Measurements from ENCODE around the gene FAM72A.
"Not testable (repeated sequence)": the region's sequence is repeated elsewhere in the genome, so short reads cannot be mapped to it uniquely, and the experiment has no call there.

Gene FAM72A

GRCh38 chr1:206210802-206211201, 8.2 kb upstream of the FAM72A start:
- H4K91ac ChIP-seq (ENCODE audit: low read depth, low read length, poor library complexity); H2BK5ac ChIP-seq (ENCODE audit: low read length); H2BK15ac ChIP-seq (ENCODE audit: low read length); H3K27ac ChIP-seq (replicated peaks; ENCODE audit: low read length); H3K18ac ChIP-seq (ENCODE audit: low read length); H2BK12ac ChIP-seq (ENCODE audit: low read length); H3K9me3 ChIP-seq (replicated peaks in 1 of 2; ENCODE audit: control insufficient read depth in 2 of 2, insufficient read depth in 1 of 2, low read depth in 1 of 2, low read length in 2 of 2); H3K4me1 ChIP-seq (ENCODE audit: control insufficient read depth in 2 of 2, insufficient read depth in 1 of 2, low read depth in 1 of 2, low read length in 2 of 2); H3K27me3 ChIP-seq (ENCODE audit: control insufficient read depth in 3 of 3, insufficient read depth in 3 of 3, low read depth in 1 of 3, low read length in 3 of 3); H3K79me1 ChIP-seq (ENCODE audit: low read depth, low read length); H2AK5ac ChIP-seq (ENCODE audit: low read depth, low read length); H3K14ac ChIP-seq (ENCODE audit: low read length); H3K4me3 ChIP-seq (ENCODE audit: low read length in 2 of 2); H3K36me3 ChIP-seq (replicated peaks in 1 of 2; ENCODE audit: control insufficient read depth in 2 of 2, insufficient read depth in 2 of 2, low read length in 2 of 2); H3K9ac ChIP-seq (ENCODE audit: low read depth, low read length, poor library complexity); H3K23ac ChIP-seq (ENCODE audit: low read depth, low read length, poor library complexity); H4K8ac ChIP-seq (ENCODE audit: low read depth, low read length); DNase-seq (ENCODE audit: low spot score); H2BK120ac ChIP-seq (ENCODE audit: low read depth, low read length); H3K4me2 ChIP-seq (ENCODE audit: insufficient read depth, low read length, poor library complexity, severe bottlenecking); H3K4ac ChIP-seq (ENCODE audit: low read length); H2AFZ ChIP-seq (ENCODE audit: low read length): not testable (repeated sequence)
- no CpG with 5 or more reads among the region's 1 CpG for WGBS, 2 donors (ENCODE audit: extremely low coverage in 2 of 2, insufficient read length in 2 of 2, insufficient replicate concordance in 1 of 2)

GRCh38 chr1:206205569-206205968, 2.9 kb upstream of the FAM72A start:
- no CpG with 5 or more reads among the region's 31 CpGs for WGBS, 2 donors (ENCODE audit: extremely low coverage in 2 of 2, insufficient read length in 2 of 2, insufficient replicate concordance in 1 of 2)
- not testable (repeated sequence) for H3K79me1 ChIP-seq (ENCODE audit: low read depth, low read length); H4K91ac ChIP-seq (ENCODE audit: low read depth, low read length, poor library complexity); H2BK120ac ChIP-seq (ENCODE audit: low read depth, low read length); H3K9me3 ChIP-seq (replicated peaks in 1 of 2; ENCODE audit: control insufficient read depth in 2 of 2, insufficient read depth in 1 of 2, low read depth in 1 of 2, low read length in 2 of 2); H3K14ac ChIP-seq (ENCODE audit: low read length); H3K18ac ChIP-seq (ENCODE audit: low read length); H2BK12ac ChIP-seq (ENCODE audit: low read length); H3K36me3 ChIP-seq (replicated peaks in 1 of 2; ENCODE audit: control insufficient read depth in 2 of 2, insufficient read depth in 2 of 2, low read length in 2 of 2); H3K4me1 ChIP-seq (ENCODE audit: control insufficient read depth in 2 of 2, insufficient read depth in 1 of 2, low read depth in 1 of 2, low read length in 2 of 2); H2BK5ac ChIP-seq (ENCODE audit: low read length); H3K27ac ChIP-seq (replicated peaks; ENCODE audit: low read length); H2AK5ac ChIP-seq (ENCODE audit: low read depth, low read length); H3K9ac ChIP-seq (ENCODE audit: low read depth, low read length, poor library complexity); H4K8ac ChIP-seq (ENCODE audit: low read depth, low read length); H2BK15ac ChIP-seq (ENCODE audit: low read length); H3K27me3 ChIP-seq (ENCODE audit: control insufficient read depth in 3 of 3, insufficient read depth in 3 of 3, low read depth in 1 of 3, low read length in 3 of 3); DNase-seq (ENCODE audit: low spot score); H3K23ac ChIP-seq (ENCODE audit: low read depth, low read length, poor library complexity); H2AFZ ChIP-seq (ENCODE audit: low read length); H3K4ac ChIP-seq (ENCODE audit: low read length)
- Histone ChIP-seq H3K4me3 (ENCODE audit: low read length in 2 of 2) (peak overlapping the region in 1 of 2 donors; percentile 43), H3K4me2 (ENCODE audit: insufficient read depth, low read length, poor library complexity, severe bottlenecking) (peak overlapping the region; percentile 18)

DNA sequence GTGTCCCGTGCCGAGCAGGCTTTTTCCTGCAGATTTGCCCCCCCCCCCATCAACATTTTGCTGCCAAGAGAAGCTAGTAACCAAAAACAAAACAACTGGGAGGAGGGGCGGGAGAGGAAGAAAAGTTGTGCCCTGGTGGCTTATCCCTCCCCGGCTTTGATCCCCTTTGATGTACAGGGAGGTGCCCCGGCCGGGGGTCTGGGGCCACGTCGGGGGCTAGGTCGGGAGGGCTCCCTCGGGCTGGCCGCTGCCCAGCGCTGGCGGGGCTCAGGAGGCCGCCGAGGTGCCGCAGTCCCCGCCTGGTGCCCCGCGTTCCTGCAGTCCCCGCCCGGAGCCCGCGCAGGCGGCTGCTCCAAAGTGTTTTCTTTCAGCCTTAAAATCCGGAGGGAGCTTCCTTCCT, 2.2 kb upstream of the FAM72A start:
- not testable (repeated sequence) for H2AFZ ChIP-seq (ENCODE audit: low read length); H3K9ac ChIP-seq (ENCODE audit: low read depth, low read length, poor library complexity); H3K4me1 ChIP-seq (ENCODE audit: control insufficient read depth in 2 of 2, insufficient read depth in 1 of 2, low read depth in 1 of 2, low read length in 2 of 2); H2BK15ac ChIP-seq (ENCODE audit: low read length); H3K23ac ChIP-seq (ENCODE audit: low read depth, low read length, poor library complexity); H2BK12ac ChIP-seq (ENCODE audit: low read length); H3K4ac ChIP-seq (ENCODE audit: low read length); H3K27me3 ChIP-seq (ENCODE audit: control insufficient read depth in 3 of 3, insufficient read depth in 3 of 3, low read depth in 1 of 3, low read length in 3 of 3); H2AK5ac ChIP-seq (ENCODE audit: low read depth, low read length); H3K79me1 ChIP-seq (ENCODE audit: low read depth, low read length); H3K9me3 ChIP-seq (replicated peaks in 1 of 2; ENCODE audit: control insufficient read depth in 2 of 2, insufficient read depth in 1 of 2, low read depth in 1 of 2, low read length in 2 of 2); H4K91ac ChIP-seq (ENCODE audit: low read depth, low read length, poor library complexity); H3K27ac ChIP-seq (replicated peaks; ENCODE audit: low read length); H3K36me3 ChIP-seq (replicated peaks in 1 of 2; ENCODE audit: control insufficient read depth in 2 of 2, insufficient read depth in 2 of 2, low read length in 2 of 2); H4K8ac ChIP-seq (ENCODE audit: low read depth, low read length); H2BK5ac ChIP-seq (ENCODE audit: low read length); H3K18ac ChIP-seq (ENCODE audit: low read length); H2BK120ac ChIP-seq (ENCODE audit: low read depth, low read length); H3K14ac ChIP-seq (ENCODE audit: low read length)
- Histone ChIP-seq H3K4me3 (ENCODE audit: low read length in 2 of 2) (peak overlapping the region; percentile 48 to 73), H3K4me2 (ENCODE audit: insufficient read depth, low read length, poor library complexity, severe bottlenecking) (peak overlapping the region; percentile 40)
- DNase-seq (ENCODE audit: low spot score): peak; percentile 3
- no CpG with 5 or more reads among the region's 25 CpGs for WGBS, 2 donors (ENCODE audit: extremely low coverage in 2 of 2, insufficient read length in 2 of 2, insufficient replicate concordance in 1 of 2)

- H2AK5ac ChIP-seq (ENCODE audit: low read depth, low read length); H2BK5ac ChIP-seq (ENCODE audit: low read length); H3K27ac ChIP-seq (replicated peaks; ENCODE audit: low read length); H2BK12ac ChIP-seq (ENCODE audit: low read length); H3K14ac ChIP-seq (ENCODE audit: low read length); H4K91ac ChIP-seq (ENCODE audit: low read depth, low read length, poor library complexity); H3K4me1 ChIP-seq (ENCODE audit: control insufficient read depth in 2 of 2, insufficient read depth in 1 of 2, low read depth in 1 of 2, low read length in 2 of 2); DNase-seq (ENCODE audit: low spot score); H3K18ac ChIP-seq (ENCODE audit: low read length); H2BK120ac ChIP-seq (ENCODE audit: low read depth, low read length); H3K4ac ChIP-seq (ENCODE audit: low read length); H3K4me2 ChIP-seq (ENCODE audit: insufficient read depth, low read length, poor library complexity, severe bottlenecking); H3K27me3 ChIP-seq (ENCODE audit: control insufficient read depth in 3 of 3, insufficient read depth in 3 of 3, low read depth in 1 of 3, low read length in 3 of 3); H3K9me3 ChIP-seq (replicated peaks in 1 of 2; ENCODE audit: control insufficient read depth in 2 of 2, insufficient read depth in 1 of 2, low read depth in 1 of 2, low read length in 2 of 2); H2BK15ac ChIP-seq (ENCODE audit: low read length); H4K8ac ChIP-seq (ENCODE audit: low read depth, low read length); H2AFZ ChIP-seq (ENCODE audit: low read length); H3K79me1 ChIP-seq (ENCODE audit: low read depth, low read length); H3K36me3 ChIP-seq (replicated peaks in 1 of 2; ENCODE audit: control insufficient read depth in 2 of 2, insufficient read depth in 2 of 2, low read length in 2 of 2); H3K23ac ChIP-seq (ENCODE audit: low read depth, low read length, poor library complexity): not testable (repeated sequence)
- Histone ChIP-seq H3K9ac (ENCODE audit: low read depth, low read length, poor library complexity) (peak overlapping the region; percentile 81), H3K4me3 (ENCODE audit: low read length in 2 of 2) (peak overlapping the region; percentile 52 to 78)
- WGBS, 2 donors (ENCODE audit: extremely low coverage in 2 of 2, insufficient read length in 2 of 2, insufficient replicate concordance in 1 of 2): no CpG with 5 or more reads among the region's 25 CpGs
Measured at GRCh38 chr1:206204159-206204511, 1.5 kb upstream of the FAM72A start.
